ENCODE measurements around the gene ADAMTS14.

Gene ADAMTS14

GRCh38 chr10:70748801-70749573 lies 76.7 kb downstream of the ADAMTS14 start:
- Histone ChIP-seq H3K9ac (ENCODE audit: low read length) (no peak overlapping the region), H2AFZ (ENCODE audit: low read length) (no peak overlapping the region), H3F3A (ENCODE audit: insufficient read depth, low read length) (no peaks in the 10 kb centered on the region), H3K4me2 (ENCODE audit: low read depth, low read length) (no peak overlapping the region), H3K4me1 (ENCODE audit: low read length) (no peaks in the 10 kb centered on the region), H3K79me2 (ENCODE audit: low read length) (no peaks in the 10 kb centered on the region), H3K9me2 (replicated peaks; ENCODE audit: insufficient read depth, low read length) (no peaks in the 10 kb centered on the region), H3K27me3 (replicated peaks; ENCODE audit: insufficient read depth, low read length) (no peaks in the 10 kb centered on the region), H3K27ac (ENCODE audit: low read length) (no peak overlapping the region), H3K36me3 (replicated peaks; ENCODE audit: insufficient read depth, low read length) (no peaks in the 10 kb centered on the region), H4K20me1 (ENCODE audit: insufficient read depth, low read length) (no peaks in the 10 kb centered on the region), H3K4me3 (ENCODE audit: low read length) (no peak overlapping the region), H3K9me3 (replicated peaks; ENCODE audit: insufficient read depth, low read length) (no peaks in the 10 kb centered on the region)
- DNase-seq: no peak
- TF ChIP-seq EZH2 (optimal IDR thresholded peaks at IDR 0.05; ENCODE audit: low read depth, low read length) (no peak), CTCF (IDR thresholded peaks at IDR 0.05; ENCODE audit: low read length) (no peak), EZH2phosphoT487 (IDR thresholded peaks at IDR 0.05; ENCODE audit: low read length) (no peak)

- no peaks in the 10 kb centered on the region for H4K20me1 ChIP-seq (ENCODE audit: insufficient read depth, low read length)
- no peaks in the 10 kb centered on the region for H3K36me3 ChIP-seq (replicated peaks; ENCODE audit: insufficient read depth, low read length)
- H3K27me3 ChIP-seq (replicated peaks; ENCODE audit: insufficient read depth, low read length): no peaks in the 10 kb centered on the region
- no peak overlapping the region for H2AFZ ChIP-seq (ENCODE audit: low read length)
- H3K27ac ChIP-seq (ENCODE audit: low read length): no peak overlapping the region
- no peak overlapping the region for H3K9ac ChIP-seq (ENCODE audit: low read length)
- no peaks in the 10 kb centered on the region for H3F3A ChIP-seq (ENCODE audit: insufficient read depth, low read length)
- no peak overlapping the region for H3K4me3 ChIP-seq (ENCODE audit: low read length)
- no peaks in the 10 kb centered on the region for H3K4me1 ChIP-seq (ENCODE audit: low read length)
- no peaks in the 10 kb centered on the region for H3K79me2 ChIP-seq (ENCODE audit: low read length)
- no peaks in the 10 kb centered on the region for H3K9me2 ChIP-seq (replicated peaks; ENCODE audit: insufficient read depth, low read length)
- no peak overlapping the region for H3K4me2 ChIP-seq (ENCODE audit: low read depth, low read length)
- no peaks in the 10 kb centered on the region for H3K9me3 ChIP-seq (replicated peaks; ENCODE audit: insufficient read depth, low read length)
- DNase-seq: no peak
- TF ChIP-seq EZH2 (optimal IDR thresholded peaks at IDR 0.05; ENCODE audit: low read depth, low read length): no peak
- TF ChIP-seq EZH2phosphoT487 (IDR thresholded peaks at IDR 0.05; ENCODE audit: low read length): no peak
- no peak for TF ChIP-seq CTCF (IDR thresholded peaks at IDR 0.05; ENCODE audit: low read length)
Observed at GRCh38 chr10:70749756-70750155, 77.5 kb downstream of the ADAMTS14 start.

GRCh38 chr10:70750156-70750703 lies 77.9 kb downstream of the ADAMTS14 start:
- Histone ChIP-seq H3F3A (ENCODE audit: insufficient read depth, low read length) (no peaks in the 10 kb centered on the region), H3K36me3 (replicated peaks; ENCODE audit: insufficient read depth, low read length) (no peaks in the 10 kb centered on the region), H3K79me2 (ENCODE audit: low read length) (no peaks in the 10 kb centered on the region), H2AFZ (ENCODE audit: low read length) (no peak overlapping the region), H3K9me3 (replicated peaks; ENCODE audit: insufficient read depth, low read length) (no peaks in the 10 kb centered on the region), H3K9ac (ENCODE audit: low read length) (no peak overlapping the region), H3K4me1 (ENCODE audit: low read length) (no peaks in the 10 kb centered on the region), H3K27me3 (replicated peaks; ENCODE audit: insufficient read depth, low read length) (no peaks in the 10 kb centered on the region), H3K9me2 (replicated peaks; ENCODE audit: insufficient read depth, low read length) (no peaks in the 10 kb centered on the region), H3K27ac (ENCODE audit: low read length) (no peak overlapping the region), H4K20me1 (ENCODE audit: insufficient read depth, low read length) (no peaks in the 10 kb centered on the region), H3K4me2 (ENCODE audit: low read depth, low read length) (no peak overlapping the region), H3K4me3 (ENCODE audit: low read length) (no peak overlapping the region)
- no peak for TF ChIP-seq CTCF (IDR thresholded peaks at IDR 0.05; ENCODE audit: low read length)
- TF ChIP-seq EZH2 (optimal IDR thresholded peaks at IDR 0.05; ENCODE audit: low read depth, low read length): no peak
- TF ChIP-seq EZH2phosphoT487 (IDR thresholded peaks at IDR 0.05; ENCODE audit: low read length): no peak
- DNase-seq: no peak
